Esophagus squamous epithelium (tissue), 5 donors: ENCODE measurements around the gene LRRC72. TPM values are rescaled to one million over a fixed set of nuclear protein-coding genes. Genes with fewer than 3 reads are reported as not detected.

Experiments used
- DNase-seq: peaks from one replicate; lab custom pipeline; 2025; lab: John Stamatoyannopoulos, UW
- H3K27ac ChIP-seq, 4 donors: fragments of 200-600 bp; sonication (generic); one replicate each; pipeline ENCODE4 v1.5.1; 2016 to 2019; ENCODE audit warnings: mild to moderate bottlenecking in 1 of 4
- H3K27me3 ChIP-seq, 4 donors: fragments of 200-600 bp; sonication (generic); 1 replicate in 3 of 4; 2 replicates in 1 of 4; pipeline versions ENCODE4 v1.5.1 to v1.6.0; 2017 to 2021; ENCODE audit warnings: antibody characterized with exemption in 1 of 4
- H3K36me3 ChIP-seq, 3 donors: fragments of 200-600 bp; sonication (generic); one replicate each; pipeline ENCODE4 v1.5.1; 2016 to 2019
- H3K4me1 ChIP-seq, 3 donors: fragments of 200-600 bp; sonication (generic); one replicate each; pipeline ENCODE4 v1.5.1; 2017 to 2019
- H3K4me3 ChIP-seq, 4 donors: fragments of 200-600 bp; sonication (generic); 1 replicate in 3 of 4; 2 replicates in 1 of 4; pipeline ENCODE4 v1.5.1; 2016 to 2019; ENCODE audit warnings: mild to moderate bottlenecking in 2 of 4, moderate library complexity in 1 of 4
- H3K9me3 ChIP-seq, 3 donors: fragments of 200-600 bp; sonication (generic); one replicate each; pipeline ENCODE4 v1.5.1; 2016 to 2019
- POLR2A ChIP-seq, 4 donors: fragments of 450-650 bp; IDR thresholded peaks; one replicate each; pipeline ENCODE4 v1.6.1; 2017; ENCODE audit warnings: antibody characterized with exemption in 4 of 4, mild to moderate bottlenecking in 4 of 4, moderate library complexity in 3 of 4
- WGBS, 2 donors: methylation state at CpG; one replicate each; pipeline ENCODE4 v1.1.5; 2018; 5-methylcytosine and 5-hydroxymethylcytosine counted together
- intact Hi-C: fragments of 100-400 bp; cut with DNase I; formaldehyde crosslinking; loops from one replicate; pipeline ENCODE4 v1.15.0; 2022
- total RNA-seq, 4 donors: library from RNA; depleted of rRNA; stranded (reverse); fragments of >200 nt; gene quantifications; one replicate each; pipeline ENCODE4 v1.1.0, GENCODE V29; 2016
- TF ChIP-seq, protein P1 (sequence below), 6 experiments: fragments of 450-650 bp in 4 of 6; fragments of 200-600 bp in 2 of 6; sonication (generic) in 2 of 6; IDR thresholded peaks; one replicate each; pipeline ENCODE4 v1.5.1; 2016 to 2019; ENCODE audit warnings: antibody characterized with exemption in 6 of 6, mild to moderate bottlenecking in 4 of 6, moderate library complexity in 4 of 6
- donor health status: DM: yes; HTN: yes; CAD: no.

The LRRC72 gene
- total RNA-seq, 4 donors from 2014 or later = not detected

DNA sequence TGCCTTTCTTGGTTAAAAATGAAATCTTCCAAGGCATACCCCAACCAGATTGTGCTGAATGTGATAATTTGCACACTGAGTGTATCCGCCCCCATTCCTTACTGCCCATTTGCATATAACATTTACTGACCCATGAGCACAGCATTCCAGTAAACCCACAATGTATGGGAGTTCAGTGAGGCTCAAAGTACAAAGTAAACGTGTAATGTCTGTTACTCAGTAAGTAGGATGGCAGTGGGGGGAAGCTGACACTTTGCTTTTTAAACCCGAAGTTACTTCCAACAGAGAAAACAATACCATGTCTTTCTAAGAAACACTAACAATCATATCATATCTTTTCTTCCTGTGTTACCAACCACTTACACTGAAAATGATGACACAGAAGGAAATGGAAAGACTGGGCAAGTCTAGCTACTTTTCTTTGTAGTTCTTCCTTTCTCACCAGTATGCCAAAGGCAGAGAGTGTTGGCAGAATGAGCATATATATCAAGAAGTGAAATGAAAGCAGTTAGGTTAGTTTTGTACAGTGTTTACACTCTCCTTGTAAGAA, 34.0 kb upstream of the LRRC72 start:
- intact Hi-C loops = no loop called here
- no peaks in the 10 kb centered on the region for H3K27me3 ChIP-seq
- 37 to 49% methylated on average over 3 of the region's 3 CpGs for WGBS, 2 donors
- peaks cover 0 to 29% (median 0%) of the 10 kb centered on the region in 3 donors for H3K4me1 ChIP-seq
- no peak for TF ChIP-seq POLR2A (IDR thresholded peaks at IDR 0.05)
- TF ChIP-seq, protein P1, sequence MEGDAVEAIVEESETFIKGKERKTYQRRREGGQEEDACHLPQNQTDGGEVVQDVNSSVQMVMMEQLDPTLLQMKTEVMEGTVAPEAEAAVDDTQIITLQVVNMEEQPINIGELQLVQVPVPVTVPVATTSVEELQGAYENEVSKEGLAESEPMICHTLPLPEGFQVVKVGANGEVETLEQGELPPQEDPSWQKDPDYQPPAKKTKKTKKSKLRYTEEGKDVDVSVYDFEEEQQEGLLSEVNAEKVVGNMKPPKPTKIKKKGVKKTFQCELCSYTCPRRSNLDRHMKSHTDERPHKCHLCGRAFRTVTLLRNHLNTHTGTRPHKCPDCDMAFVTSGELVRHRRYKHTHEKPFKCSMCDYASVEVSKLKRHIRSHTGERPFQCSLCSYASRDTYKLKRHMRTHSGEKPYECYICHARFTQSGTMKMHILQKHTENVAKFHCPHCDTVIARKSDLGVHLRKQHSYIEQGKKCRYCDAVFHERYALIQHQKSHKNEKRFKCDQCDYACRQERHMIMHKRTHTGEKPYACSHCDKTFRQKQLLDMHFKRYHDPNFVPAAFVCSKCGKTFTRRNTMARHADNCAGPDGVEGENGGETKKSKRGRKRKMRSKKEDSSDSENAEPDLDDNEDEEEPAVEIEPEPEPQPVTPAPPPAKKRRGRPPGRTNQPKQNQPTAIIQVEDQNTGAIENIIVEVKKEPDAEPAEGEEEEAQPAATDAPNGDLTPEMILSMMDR (IDR thresholded peaks at IDR 0.05) = no peak
- no peak overlapping the region for H3K27ac ChIP-seq
- DNase-seq = no peak
- H3K36me3 ChIP-seq = no peaks in the 10 kb centered on the region
- no peak overlapping the region for H3K4me3 ChIP-seq
- no peaks in the 10 kb centered on the region for H3K9me3 ChIP-seq

DNA sequence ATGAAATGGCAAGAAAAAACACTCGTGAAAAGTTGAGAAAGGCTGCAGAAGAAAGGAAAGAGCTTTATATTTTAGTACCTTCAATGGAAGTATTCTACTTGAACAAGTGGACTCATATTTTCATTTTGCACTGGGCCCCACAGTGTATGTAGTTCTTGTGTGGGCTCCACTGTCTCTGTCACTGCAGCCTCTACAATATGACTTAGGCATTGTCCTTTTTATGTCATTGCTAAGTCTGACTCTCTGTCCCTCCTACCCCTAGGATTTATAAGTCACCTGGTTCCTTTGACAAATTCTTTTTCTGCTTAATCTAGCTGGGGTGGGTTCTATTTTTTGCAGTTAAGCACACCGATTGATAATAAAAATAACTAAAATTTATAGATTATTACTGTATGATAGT, 33.4 kb upstream of the LRRC72 start:
- H3K27ac ChIP-seq = no peak overlapping the region
- no peaks in the 10 kb centered on the region for H3K36me3 ChIP-seq
- intact Hi-C loops = no loop called here
- H3K4me1 ChIP-seq = peaks cover 0 to 29% (median 0%) of the 10 kb centered on the region in 3 donors
- no peak overlapping the region for H3K4me3 ChIP-seq
- DNase-seq = no peak
- no peaks in the 10 kb centered on the region for H3K27me3 ChIP-seq
- 67 to 73% methylated on average over 2 of the region's 2 CpGs for WGBS, 2 donors
- TF ChIP-seq, protein P1 (IDR thresholded peaks at IDR 0.05) = no peak
- no peak for TF ChIP-seq POLR2A (IDR thresholded peaks at IDR 0.05)
- no peaks in the 10 kb centered on the region for H3K9me3 ChIP-seq

DNA sequence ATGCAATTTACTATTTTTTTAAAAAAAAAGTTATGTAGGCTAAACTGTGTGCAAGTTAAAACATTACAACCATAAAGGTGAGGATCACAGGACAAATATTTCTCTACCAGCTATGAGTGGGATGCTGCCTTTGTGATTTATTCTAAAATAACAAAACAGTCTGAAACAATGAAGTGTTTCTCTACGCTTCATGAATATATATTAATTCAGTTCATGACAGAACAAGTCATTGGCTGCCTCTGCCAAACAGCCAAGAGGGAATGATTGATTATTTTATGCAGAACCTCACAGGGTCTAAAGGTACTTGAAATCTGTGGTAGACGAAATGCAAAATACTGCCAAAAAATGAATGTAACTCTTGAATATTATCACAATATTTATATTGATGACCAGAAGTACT, 32.1 kb upstream of the LRRC72 start:
- no peak for DNase-seq
- H3K4me1 ChIP-seq = peaks cover 0 to 29% (median 0%) of the 10 kb centered on the region in 3 donors
- WGBS, 2 donors = 39 to 51% methylated on average over 2 of the region's 2 CpGs
- H3K36me3 ChIP-seq = no peaks in the 10 kb centered on the region
- H3K27ac ChIP-seq = no peak overlapping the region
- TF ChIP-seq POLR2A (IDR thresholded peaks at IDR 0.05) = no peak
- TF ChIP-seq, protein P1 (IDR thresholded peaks at IDR 0.05) = no peak
- H3K27me3 ChIP-seq = no peaks in the 10 kb centered on the region
- H3K4me3 ChIP-seq = no peak overlapping the region
- intact Hi-C loops = no loop called here
- H3K9me3 ChIP-seq = no peaks in the 10 kb centered on the region

DNA sequence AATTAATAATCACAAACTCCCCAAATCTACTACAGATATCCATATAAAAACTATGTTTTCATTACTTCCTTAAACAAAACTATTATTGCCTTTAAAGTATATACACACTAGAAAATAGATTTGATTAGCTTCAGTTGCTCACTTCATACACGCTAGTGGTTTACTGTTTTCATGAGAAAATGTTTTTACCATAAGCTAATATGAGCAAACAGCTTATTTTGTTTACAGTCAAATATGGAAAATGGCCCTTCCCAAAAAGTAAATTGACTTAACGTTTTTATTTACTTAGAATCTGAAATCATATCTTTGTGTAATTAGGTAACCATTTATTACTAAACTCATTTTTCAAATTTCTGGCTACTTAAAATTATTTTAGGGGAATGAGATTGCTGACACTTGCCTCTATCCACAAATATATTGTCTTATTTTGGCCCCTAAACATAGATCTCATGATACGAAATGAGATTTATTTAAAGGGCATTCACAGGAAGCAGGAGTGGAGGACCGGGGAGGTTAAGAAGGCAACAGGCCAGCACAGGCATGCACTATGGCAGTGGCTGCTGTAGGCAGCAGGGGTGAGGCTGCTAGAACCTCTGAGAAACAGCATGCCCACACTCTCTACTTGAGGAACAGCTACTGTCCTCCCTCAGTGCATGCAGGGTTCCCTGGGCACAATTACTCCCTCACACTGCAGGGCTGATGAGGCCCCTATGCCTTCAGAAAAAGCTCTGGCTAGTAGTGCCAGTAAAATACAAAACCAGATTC, 31.5 kb upstream of the LRRC72 start:
- 44 to 51% methylated on average over 4 of the region's 4 CpGs for WGBS, 2 donors
- Histone ChIP-seq H3K27ac (no peak overlapping the region), H3K27me3 (no peaks in the 10 kb centered on the region), H3K4me1 (peaks cover 0 to 29% (median 0%) of the 10 kb centered on the region in 3 donors), H3K4me3 (no peak overlapping the region), H3K9me3 (no peaks in the 10 kb centered on the region), H3K36me3 (no peaks in the 10 kb centered on the region)
- TF ChIP-seq, protein P1 (IDR thresholded peaks at IDR 0.05) = no peak
- no peak for TF ChIP-seq POLR2A (IDR thresholded peaks at IDR 0.05)
- intact Hi-C loops = no loop called here
- no peak for DNase-seq

DNA sequence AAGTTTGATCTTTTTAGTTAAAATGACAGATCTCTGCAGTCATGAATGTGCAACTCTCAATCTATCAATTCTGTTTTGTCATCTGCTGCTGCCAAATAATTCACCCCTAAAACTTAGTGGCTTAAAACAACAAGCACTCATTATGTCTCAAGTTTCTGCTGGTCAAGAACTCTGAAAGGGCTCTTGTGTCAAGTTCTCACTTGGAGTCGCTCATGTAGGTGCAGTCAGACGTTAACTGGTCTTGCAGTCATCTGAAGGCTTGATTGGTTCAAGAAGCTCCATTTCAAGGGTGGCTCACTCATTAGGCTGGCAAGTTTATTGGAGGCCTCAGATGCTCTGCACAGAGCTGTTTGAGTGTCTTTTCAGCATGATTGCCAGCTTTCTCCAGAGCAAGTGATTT, 28.5 kb upstream of the LRRC72 start:
- H3K9me3 ChIP-seq = no peaks in the 10 kb centered on the region
- H3K4me3 ChIP-seq = no peak overlapping the region
- intact Hi-C loops = no loop called here
- TF ChIP-seq, protein P1 (IDR thresholded peaks at IDR 0.05) = no peak
- TF ChIP-seq POLR2A (IDR thresholded peaks at IDR 0.05) = no peak
- no peak for DNase-seq
- WGBS, 2 donors = 81 to 87% methylated on average over 2 of the region's 2 CpGs
- H3K27me3 ChIP-seq = no peaks in the 10 kb centered on the region
- no peaks in the 10 kb centered on the region for H3K36me3 ChIP-seq
- H3K27ac ChIP-seq = no peak overlapping the region
- peaks cover 0 to 24% (median 0%) of the 10 kb centered on the region in 3 donors for H3K4me1 ChIP-seq
